SKM-1 treated with dmso at 0.1 percent for 144 hours (cell line): ENCODE results near the gene PTF1A.
"Not testable (repeated sequence)": the region's sequence is repeated elsewhere in the genome, so short reads cannot be mapped to it uniquely, and the experiment has no call there.

Experiments used
- DNase-seq: peaks from one replicate; lab custom pipeline; 2025; ENCODE audit not compliant: unreplicated experiment; lab: John Stamatoyannopoulos, UW

PTF1A gene

DNA sequence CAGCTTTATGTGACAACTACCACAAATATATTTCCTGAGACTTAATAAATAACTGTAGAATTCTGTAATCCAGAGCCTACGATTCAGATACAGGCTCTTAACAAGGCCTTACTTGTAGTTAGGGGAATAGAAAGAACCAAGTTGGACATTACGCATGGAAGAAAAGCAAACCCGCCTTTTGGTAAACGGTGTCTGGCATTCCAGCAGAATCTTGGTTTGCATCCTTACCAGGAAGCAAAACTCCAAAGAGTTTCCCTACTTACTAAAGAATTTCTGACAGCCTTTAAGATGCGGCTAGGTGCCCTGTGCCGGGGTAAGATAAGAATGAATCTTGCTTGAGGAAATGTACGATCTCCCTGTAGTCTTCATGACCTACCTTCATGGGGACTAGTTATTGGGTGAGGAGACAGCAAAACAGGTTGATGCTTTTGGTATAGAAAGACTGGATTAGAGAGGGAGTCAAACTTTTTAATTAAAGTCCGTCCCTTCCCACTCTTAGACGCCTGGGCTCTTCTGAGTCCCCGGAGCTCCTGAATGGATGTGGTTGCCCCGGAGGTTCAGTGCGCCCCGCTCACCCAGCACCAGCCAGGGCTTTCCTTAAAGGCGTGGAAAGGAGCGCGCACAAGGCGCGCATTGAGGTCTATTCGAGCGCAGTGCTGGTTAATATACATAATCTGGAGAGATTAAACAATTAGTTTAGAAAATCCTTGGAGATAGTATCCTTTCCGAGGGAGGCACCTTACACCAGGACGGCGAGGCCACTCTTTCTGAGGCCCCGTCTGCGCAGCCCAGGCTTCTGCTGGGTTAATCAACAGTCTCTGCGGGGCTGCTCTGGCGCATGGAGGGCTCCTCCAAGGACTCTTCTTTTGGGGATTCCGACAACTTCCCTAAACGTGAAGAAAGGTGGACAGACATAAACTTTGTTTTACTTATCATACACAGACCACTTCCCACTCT, 11.5 kb downstream of the PTF1A start:
- no peak for DNase-seq

- no peak for DNase-seq
These were observed 12.7 kb downstream of the PTF1A start for GRCh38 chr10:23204773-23205172.

DNA sequence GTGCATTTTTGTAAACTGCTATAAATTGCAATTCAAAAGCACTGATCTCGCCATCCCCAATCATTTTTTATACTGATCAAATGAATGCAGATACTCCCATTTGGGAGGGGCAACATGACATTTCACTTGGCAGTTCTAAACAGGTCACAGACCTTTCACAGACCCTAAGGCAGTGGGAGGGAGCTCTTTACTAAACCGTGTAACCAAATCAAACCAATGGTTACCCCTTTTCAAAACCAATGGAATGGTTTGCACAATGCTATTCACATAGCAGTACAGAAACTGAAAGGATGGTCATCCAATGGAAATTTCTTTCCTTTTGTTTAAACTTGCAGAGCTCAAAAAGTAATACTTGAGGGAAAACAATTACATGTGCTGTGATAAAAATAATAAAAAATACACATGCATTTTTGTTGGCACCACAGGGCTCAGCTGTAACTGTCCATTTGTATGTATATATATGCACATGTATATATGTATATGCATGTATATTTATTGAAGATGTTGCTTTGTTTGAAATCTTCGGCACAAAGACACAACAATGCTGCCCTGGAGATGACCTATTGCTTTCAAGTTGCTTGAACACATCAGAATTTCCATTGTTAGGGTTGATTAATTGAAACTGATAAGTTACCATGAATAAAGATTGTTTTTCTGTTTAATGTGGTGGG, 14.0 kb downstream of the PTF1A start:
- no peak for DNase-seq

DNA sequence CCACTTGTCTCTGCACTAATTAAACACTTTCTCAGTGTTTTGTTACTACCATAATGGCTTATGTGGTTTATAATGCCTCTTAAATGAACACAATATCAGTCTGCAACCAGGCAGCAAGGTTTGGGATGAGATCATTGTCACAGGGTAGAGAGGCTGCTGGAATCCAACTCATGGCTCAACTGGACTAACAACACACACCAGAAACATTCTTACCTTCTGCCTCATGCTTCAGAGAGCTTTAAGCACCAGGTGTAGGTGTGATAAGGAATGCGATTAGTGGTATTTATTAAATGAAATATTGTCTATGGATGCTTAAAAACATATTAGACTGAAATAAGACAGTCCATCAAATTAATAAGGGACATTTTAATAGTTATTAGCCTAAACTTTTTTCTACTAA, 25.4 kb downstream of the PTF1A start:
- DNase-seq, result no peak

- DNase-seq, result no peak
These were observed 38.5 kb downstream of the PTF1A start for GRCh38 chr10:23230582-23230981.

DNA sequence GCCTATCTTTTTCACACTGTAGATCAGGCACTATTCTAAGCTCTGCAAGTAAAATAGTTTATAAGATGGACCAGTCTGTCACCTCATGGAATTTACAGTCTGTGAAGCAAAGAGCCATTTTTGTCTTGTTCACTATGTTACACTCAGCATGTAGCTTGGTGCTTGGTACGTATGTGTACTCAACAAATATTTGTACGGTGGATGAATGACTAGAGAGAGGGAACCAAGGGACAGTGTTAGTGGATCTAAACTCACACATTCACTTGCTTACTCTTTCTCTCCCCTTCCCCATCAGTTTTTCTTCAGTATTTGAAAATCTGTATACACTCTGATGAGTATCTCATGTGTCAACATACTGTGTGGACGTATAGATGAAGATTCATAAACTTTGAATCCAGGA, 45.9 kb downstream of the PTF1A start:
- DNase-seq, result no peak

- DNase-seq, result not testable (repeated sequence)
These were observed 49.7 kb downstream of the PTF1A start for GRCh38 chr10:23241779-23242178.
